Spleen (tissue), 11 donors: Measurements from ENCODE around the gene PAX3. TPM values are rescaled to one million over a fixed set of nuclear protein-coding genes. Genes with fewer than 3 reads are reported as not detected.

ENCODE experiments used
- DNase-seq: peaks from one replicate; pipeline ENCODE4 v3.0.0-alpha.2; 2020
- H3K27ac ChIP-seq, 8 donors: fragments of 200-600 bp; sonication (generic) in 7 of 8; 1 replicate in 4 of 8; 2 replicates in 4 of 8; pipeline versions ENCODE4 v1.5.0 to v1.8.0; 2016 to 2021; ENCODE audit warnings: inconsistent platforms in 4 of 8, mild to moderate bottlenecking in 4 of 8, moderate library complexity in 1 of 8
- H3K27me3 ChIP-seq, 7 donors: fragments of 200-600 bp; sonication (generic) in 6 of 7; replicated peaks in 1 of 7; 1 replicate in 4 of 7; 2 replicates in 3 of 7; pipeline versions ENCODE4 v1.5.0 to v1.8.0; 2016 to 2021; ENCODE audit warnings: inconsistent platforms in 3 of 7, mild to moderate bottlenecking in 1 of 7
- H3K36me3 ChIP-seq, 6 donors: fragments of 200-600 bp; sonication (generic) in 5 of 6; 1 replicate in 4 of 6; 2 replicates in 2 of 6; pipeline versions ENCODE4 v1.5.0 to v1.8.0; 2016 to 2021; ENCODE audit warnings: inconsistent platforms in 2 of 6
- H3K4me1 ChIP-seq, 6 donors: fragments of 200-600 bp; sonication (generic) in 5 of 6; 1 replicate in 3 of 6; 2 replicates in 3 of 6; pipeline versions ENCODE4 v1.5.0 to v1.8.0; 2016 to 2021; ENCODE audit warnings: inconsistent platforms in 3 of 6
- H3K4me3 ChIP-seq, 8 donors: fragments of 200-600 bp; sonication (generic) in 7 of 8; 1 replicate in 4 of 8; 2 replicates in 4 of 8; pipeline versions ENCODE4 v1.5.0 to v1.8.0; 2016 to 2021; ENCODE audit warnings: inconsistent platforms in 4 of 8, mild to moderate bottlenecking in 4 of 8, moderate library complexity in 2 of 8
- H3K9me3 ChIP-seq, 8 donors: fragments of 200-600 bp; sonication (generic) in 7 of 8; 1 replicate in 4 of 8; 2 replicates in 4 of 8; pipeline versions ENCODE4 v1.5.0 to v1.8.0; 2016 to 2021; ENCODE audit warnings: inconsistent platforms in 4 of 8
- CTCF ChIP-seq, 11 experiments: fragments of 200-600 bp in 7 of 11; fragments of 450-650 bp in 4 of 11; sonication (generic) in 4 of 11; IDR thresholded peaks in 8 of 11; conservative IDR thresholded peaks in 3 of 11; 1 replicate in 7 of 11; 2 replicates in 4 of 11; pipeline versions ENCODE4 v1.4.0 to v1.8.0; 2016 to 2021; ENCODE audit warnings: antibody characterized with exemption in 11 of 11, inconsistent platforms in 4 of 11, mild to moderate bottlenecking in 1 of 11
- POLR2A ChIP-seq, 3 donors: fragments of 450-650 bp; IDR thresholded peaks; one replicate each; pipeline ENCODE4 v1.5.1; 2017; ENCODE audit warnings: antibody characterized with exemption in 3 of 3, mild to moderate bottlenecking in 1 of 3
- POLR2AphosphoS5 ChIP-seq, 3 donors: sonication (generic); formaldehyde crosslinking; IDR thresholded peaks; one replicate each; pipeline ENCODE4 v1.5.1; 2017; ENCODE audit warnings: antibody characterized with exemption in 3 of 3
- whole genome bisulfite sequencing, 5 donors: extraction: QIAGEN DNeasy Blood & Tissue Kit in 3 of 5; methylation state at CpG; one replicate each; pipeline versions ENCODE4 v1.1.5 to v1.1.7; 2013 to 2018; 5-methylcytosine and 5-hydroxymethylcytosine counted together
- intact Hi-C: fragments of 100-400 bp; cut with DNase I; formaldehyde crosslinking; loops from one replicate; pipeline ENCODE4 v1.15.0; 2023; ENCODE audit warnings: low total_unique reads
- polyA plus RNA-seq, 3 donors: library from polyadenylated mRNA; stranded (reverse); fragments of 200-250 nt; gene quantifications; one replicate each; pipeline ENCODE4 v1.2.1, GENCODE V29; 2013
- total RNA-seq, 7 donors: library from RNA; depleted of rRNA in 3 of 7; stranded (reverse); fragments of >200 nt in 3 of 7; fragmentation: NEBNext Ultra II Directional in 4 of 7; extraction: Animal tissue kit (Norgen Biotek cat#: 25700) in 4 of 7; gene quantifications; one replicate each; pipeline versions ENCODE4 v1.1.0 to v1.2.1, GENCODE V29; 2016 to 2021
- donor health status: healthy with polysubstance abuse.
- donor health status: DM: no; HTN: no; CAD: no; lungs with moderate emphysema.
- donor health status: DM: no; HTN: no; CAD: no.
- donor health status: Bipolar disorder and iron deficiency.
- donor health status: healthy.
- donor health status: DM: no; HTN: no; CAD: no.
- donor health status: DM: yes; HTN: yes; CAD: no.

PAX3 gene
- total and polyA plus RNA-seq, 10 donors: 0.26 TPM; not detected in 9

- WGBS, 5 donors: 9 to 20% (median 15%) methylated on average over 2 of the region's 2 CpGs
- H3K27me3 ChIP-seq: peaks cover 16 to 100% (median 99%) of the 10 kb centered on the region in 7 donors
- H3K4me1 ChIP-seq: peaks cover 14 to 44% (median 32%) of the 10 kb centered on the region in 6 donors
- no peaks in the 10 kb centered on the region for H3K9me3 ChIP-seq
- no peaks in the 10 kb centered on the region for H3K36me3 ChIP-seq
- intact Hi-C loops: no loop called here
- no peak for DNase-seq
- TF ChIP-seq POLR2AphosphoS5 (IDR thresholded peaks at IDR 0.05) (no peak), CTCF (IDR thresholded peaks at IDR 0.05 in 8 of 11, conservative IDR thresholded peaks at IDR 0.05 in 3 of 11) (no peak), POLR2A (IDR thresholded peaks at IDR 0.05) (no peak)
- no peak overlapping the region for H3K4me3 ChIP-seq
- H3K27ac ChIP-seq: no peak overlapping the region
These were observed 11.0 kb upstream of the PAX3 start for GRCh38 chr2:222309766-222310165.

- intact Hi-C loops: no loop called here
- no peak overlapping the region for H3K4me3 ChIP-seq
- no peaks in the 10 kb centered on the region for H3K36me3 ChIP-seq
- H3K27me3 ChIP-seq: peaks cover 16 to 100% (median 99%) of the 10 kb centered on the region in 7 donors
- H3K9me3 ChIP-seq: no peaks in the 10 kb centered on the region
- no peak overlapping the region for H3K27ac ChIP-seq
- WGBS, 5 donors: 3 to 12% (median 6%) methylated on average over 1 of the region's 1 CpG
- peaks cover 15 to 48% (median 35%) of the 10 kb centered on the region in 6 donors for H3K4me1 ChIP-seq
- no peak for DNase-seq
- TF ChIP-seq POLR2A (IDR thresholded peaks at IDR 0.05): no peak
- no peak for TF ChIP-seq CTCF (IDR thresholded peaks at IDR 0.05 in 8 of 11, conservative IDR thresholded peaks at IDR 0.05 in 3 of 11)
- no peak for TF ChIP-seq POLR2AphosphoS5 (IDR thresholded peaks at IDR 0.05)
These were observed 10.6 kb upstream of the PAX3 start for GRCh38 chr2:222309361-222309760.

- 9 to 22% (median 14%) methylated on average over 11 of the region's 11 CpGs for WGBS, 5 donors
- no peak overlapping the region for H3K27ac ChIP-seq
- H3K4me3 ChIP-seq: no peak overlapping the region
These were observed 9.4 kb upstream of the PAX3 start for GRCh38 chr2:222307978-222308730.

More at GRCh38 chr2:222307978-222308730, 9.4 kb upstream of the PAX3 start:
- intact Hi-C loops: no loop called here
- peaks cover 19 to 58% (median 42%) of the 10 kb centered on the region in 6 donors for H3K4me1 ChIP-seq
- no peaks in the 10 kb centered on the region for H3K9me3 ChIP-seq
- peaks cover 16 to 100% (median 98%) of the 10 kb centered on the region in 7 donors for H3K27me3 ChIP-seq
- H3K36me3 ChIP-seq: no peaks in the 10 kb centered on the region
- DNase-seq: no peak
- no peak for TF ChIP-seq POLR2AphosphoS5 (IDR thresholded peaks at IDR 0.05)
- TF ChIP-seq POLR2A (IDR thresholded peaks at IDR 0.05): no peak
- TF ChIP-seq CTCF (IDR thresholded peaks at IDR 0.05 in 8 of 11, conservative IDR thresholded peaks at IDR 0.05 in 3 of 11): no peak
